ENCODE data around the gene SOBP.

The SOBP gene

GRCh38 chr6:107523054-107523791 is 33.3 kb downstream of the SOBP start (continued):
- TF ChIP-seq ZNF416 (tag by site-specific recombination; IDR thresholded peaks at IDR 0.05) (no peak), ZNF311 (tag by site-specific recombination; IDR thresholded peaks at IDR 0.05; ENCODE audit: borderline replicate concordance) (no peak)

DNA sequence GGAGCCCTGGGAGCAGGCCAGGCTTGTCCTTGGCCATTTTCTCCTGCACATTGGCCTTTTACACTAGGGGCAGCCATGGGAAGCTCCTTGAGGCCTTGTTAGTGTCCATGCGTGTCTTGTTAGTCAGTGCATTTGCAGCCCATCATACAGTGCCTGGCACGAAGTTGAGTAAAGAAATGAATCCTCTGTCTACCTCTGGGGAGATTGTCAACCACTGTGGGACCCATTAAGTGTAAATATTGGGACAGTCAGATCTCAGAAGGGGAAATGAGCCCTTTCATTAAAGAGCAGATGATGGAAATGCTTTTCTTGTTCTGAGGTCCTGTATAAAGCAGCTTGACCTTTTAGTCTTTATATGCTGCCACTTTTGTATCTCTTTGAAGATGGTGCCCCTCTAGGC is 33.9 kb downstream of the SOBP start:
- ChIA-PET POLR2A (no interaction called here), CTCF (interaction anchor here (0.7 kb wide), 1 partner anchor 9 kb away, joined by 3 read pairs; no protein-coding TSS in a partner anchor)
- no peak for TF ChIP-seq ZNF623 (tag by site-specific recombination; IDR thresholded peaks at IDR 0.05)
- Histone ChIP-seq H3K36me3 (ENCODE audit: control insufficient read depth in 2 of 2, insufficient read depth in 1 of 2, low read length in 2 of 2) (peaks cover 0 to 11% of the 10 kb centered on the region in 2 experiments), H3K4me3 (ENCODE audit: low read depth, low read length) (no peak overlapping the region), H3K27ac (ENCODE audit: extremely low read depth, low read depth, low read length) (no peak overlapping the region), H3K9me3 (ENCODE audit: control insufficient read depth, insufficient read depth, low read depth, low read length) (no peaks in the 10 kb centered on the region), H3K4me1 (ENCODE audit: control insufficient read depth, insufficient read depth, low read length) (no peaks in the 10 kb centered on the region)

DNA sequence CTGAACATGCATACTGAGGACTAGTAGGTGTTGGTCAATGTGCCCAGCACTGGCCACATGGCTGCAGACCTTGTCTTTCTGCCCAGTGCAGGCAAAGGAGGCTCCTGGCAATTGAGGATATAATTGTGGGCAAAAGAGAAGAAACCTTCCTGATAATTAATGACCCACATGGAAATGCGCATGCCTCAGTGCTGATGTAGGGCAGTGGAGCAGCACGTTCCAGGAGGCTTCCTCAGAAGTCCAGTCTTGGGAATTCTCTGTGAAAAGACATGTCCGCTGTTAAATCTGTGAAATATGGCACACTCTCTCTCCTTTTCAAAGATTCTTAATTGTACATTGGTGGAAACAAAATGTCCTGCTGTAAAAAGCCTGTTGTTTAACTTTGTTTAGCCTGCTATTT is 34.7 kb downstream of the SOBP start:
- Histone ChIP-seq H3K27ac (ENCODE audit: extremely low read depth, low read depth, low read length) (no peak overlapping the region), H3K9me3 (ENCODE audit: control insufficient read depth, insufficient read depth, low read depth, low read length) (no peaks in the 10 kb centered on the region), H3K36me3 (ENCODE audit: control insufficient read depth in 2 of 2, insufficient read depth in 1 of 2, low read length in 2 of 2) (peaks cover 0 to 11% of the 10 kb centered on the region in 2 experiments), H3K4me3 (ENCODE audit: low read depth, low read length) (no peak overlapping the region), H3K4me1 (ENCODE audit: control insufficient read depth, insufficient read depth, low read length) (no peaks in the 10 kb centered on the region)
- ChIA-PET POLR2A (no interaction called here), CTCF (interaction anchor here (0.6 to 0.7 kb wide), 2 partner anchors 8 to 527 kb away, joined by 3 to 4 read pairs; no protein-coding TSS in a partner anchor)
- TF ChIP-seq GFI1B (tag by site-specific recombination; IDR thresholded peaks at IDR 0.05) (no peak), ZNF692 (tag by site-specific recombination; IDR thresholded peaks at IDR 0.05) (no peak), ZNF157 (tag by site-specific recombination; IDR thresholded peaks at IDR 0.05) (no peak), ZNF843 (tag by site-specific recombination; IDR thresholded peaks at IDR 0.05) (no peak), ZNF555 (tag by site-specific recombination; conservative IDR thresholded peaks at IDR 0.05) (no peak), ZNF776 (tag by site-specific recombination; IDR thresholded peaks at IDR 0.05; ENCODE audit: borderline replicate concordance) (no peak), HIC1 (tag by site-specific recombination; IDR thresholded peaks at IDR 0.05) (no peak), ZNF394 (tag by site-specific recombination; IDR thresholded peaks at IDR 0.05; ENCODE audit: borderline replicate concordance) (no peak), ZNF510 (tag by site-specific recombination; IDR thresholded peaks at IDR 0.05; ENCODE audit: insufficient replicate concordance) (no peak), ZNF366 (tag by site-specific recombination; conservative IDR thresholded peaks at IDR 0.05) (no peak), ZNF174 (tag by site-specific recombination; IDR thresholded peaks at IDR 0.05) (no peak), ZSCAN4 (tag by site-specific recombination; IDR thresholded peaks at IDR 0.05) (no peak), ZFP3 (tag by site-specific recombination; IDR thresholded peaks at IDR 0.05; ENCODE audit: low read depth) (no peak), ZNF596 (tag by site-specific recombination; IDR thresholded peaks at IDR 0.05) (no peak), SP3 (tag by site-specific recombination; IDR thresholded peaks at IDR 0.05) (no peak), ZSCAN23 (tag by site-specific recombination; IDR thresholded peaks at IDR 0.05) (no peak), ZNF121 (tag by site-specific recombination; IDR thresholded peaks at IDR 0.05) (no peak), ZNF558 (tag by site-specific recombination; IDR thresholded peaks at IDR 0.05) (no peak), MZF1 (tag by site-specific recombination; IDR thresholded peaks at IDR 0.05; ENCODE audit: borderline replicate concordance) (no peak)

All from HEK293 (cell line).